Epithelial cell of proximal tubule (primary cell): ENCODE measurements around the gene COL6A2. TPM values are rescaled to one million over a fixed set of nuclear protein-coding genes. Genes with fewer than 3 reads are reported as not detected.

ENCODE experiments used
- DNase-seq: peaks from one replicate; pipeline ENCODE4 v3.0.0-alpha.2; 2011; ENCODE audit warnings: low read depth
- H3K4me3 ChIP-seq: 2 replicates; pipeline ENCODE4 v1.5.1; 2011; ENCODE audit warnings: low read depth, mild to moderate bottlenecking, low read length
- CTCF ChIP-seq: conservative IDR thresholded peaks from 2 replicates; pipeline ENCODE4 v1.5.1; 2012; ENCODE audit warnings: low read depth, mild to moderate bottlenecking, low read length
- total RNA-seq: library from RNA; depleted of rRNA; stranded (reverse); fragments of >200 nt; gene quantifications from 2 replicates; pipeline ENCODE4 v1.2.3, GENCODE V29; 2015

The COL6A2 gene
- total RNA-seq, 1 donor from 2014 or later = 138 TPM

- no peak overlapping the region for H3K4me3 ChIP-seq
- no peak for TF ChIP-seq CTCF
- no peak for DNase-seq
Measured at GRCh38 chr21:46128933-46129571, 31.1 kb downstream of the COL6A2 start.

DNA sequence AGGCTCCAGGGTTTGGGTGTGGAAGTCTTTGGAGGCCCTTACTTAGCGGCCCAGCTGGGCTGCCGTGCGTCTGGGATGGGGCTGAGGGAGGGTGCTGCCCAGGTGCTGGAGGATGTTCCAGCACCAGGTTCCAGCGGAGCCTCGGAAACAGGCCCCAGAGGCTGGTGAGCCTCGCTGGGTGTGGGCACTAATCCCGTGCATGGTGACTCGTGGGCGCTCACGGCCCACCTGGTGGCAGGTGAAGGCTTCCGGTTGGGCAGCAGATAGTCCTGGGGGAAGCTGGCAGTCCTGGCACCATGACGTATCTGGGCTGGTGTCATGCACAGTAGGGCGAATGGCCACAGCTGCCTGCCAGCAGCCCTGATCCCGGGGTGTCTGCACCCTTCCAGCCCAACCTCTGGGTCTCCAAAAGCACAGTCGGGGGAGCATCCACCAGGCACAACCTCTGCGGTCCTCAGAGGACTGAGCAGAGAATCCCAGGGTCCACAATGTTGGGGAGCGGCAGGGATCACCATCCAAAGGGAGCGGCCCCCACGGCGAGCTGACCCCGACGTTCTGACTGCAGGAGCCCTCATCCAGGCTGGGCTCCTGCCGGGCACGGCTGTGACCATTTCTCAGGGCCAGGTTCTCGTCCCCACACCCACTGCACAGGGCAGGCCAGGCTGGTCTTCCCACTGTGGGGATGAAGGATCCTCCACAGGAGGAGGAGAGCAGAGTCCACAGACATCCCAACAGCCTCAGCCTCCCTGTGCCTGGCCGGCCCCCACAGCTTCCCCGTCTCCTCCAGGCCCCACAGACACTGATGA is 32.1 kb downstream of the COL6A2 start:
- H3K4me3 ChIP-seq = no peak overlapping the region
- DNase-seq = no peak
- TF ChIP-seq CTCF = no peak

GRCh38 chr21:46130831-46131587 is 33.1 kb downstream of the COL6A2 start:
- TF ChIP-seq CTCF = no peak
- no peak overlapping the region for H3K4me3 ChIP-seq
- DNase-seq = no peak

DNA sequence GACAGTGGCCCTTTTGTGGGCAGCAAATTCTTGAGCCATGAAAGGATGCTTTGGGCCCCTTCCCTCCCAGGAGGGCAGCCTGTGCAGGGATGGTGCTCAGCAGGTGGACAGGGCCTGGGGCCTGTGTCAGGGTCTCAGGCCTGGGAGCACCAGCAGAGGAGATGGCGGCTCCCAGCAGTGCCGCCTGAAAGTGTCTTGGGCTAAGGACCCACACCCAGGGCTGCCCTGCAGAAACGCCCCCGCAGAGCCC is 33.6 kb downstream of the COL6A2 start:
- no peak for DNase-seq
- TF ChIP-seq CTCF = no peak
- H3K4me3 ChIP-seq = no peak overlapping the region

DNA sequence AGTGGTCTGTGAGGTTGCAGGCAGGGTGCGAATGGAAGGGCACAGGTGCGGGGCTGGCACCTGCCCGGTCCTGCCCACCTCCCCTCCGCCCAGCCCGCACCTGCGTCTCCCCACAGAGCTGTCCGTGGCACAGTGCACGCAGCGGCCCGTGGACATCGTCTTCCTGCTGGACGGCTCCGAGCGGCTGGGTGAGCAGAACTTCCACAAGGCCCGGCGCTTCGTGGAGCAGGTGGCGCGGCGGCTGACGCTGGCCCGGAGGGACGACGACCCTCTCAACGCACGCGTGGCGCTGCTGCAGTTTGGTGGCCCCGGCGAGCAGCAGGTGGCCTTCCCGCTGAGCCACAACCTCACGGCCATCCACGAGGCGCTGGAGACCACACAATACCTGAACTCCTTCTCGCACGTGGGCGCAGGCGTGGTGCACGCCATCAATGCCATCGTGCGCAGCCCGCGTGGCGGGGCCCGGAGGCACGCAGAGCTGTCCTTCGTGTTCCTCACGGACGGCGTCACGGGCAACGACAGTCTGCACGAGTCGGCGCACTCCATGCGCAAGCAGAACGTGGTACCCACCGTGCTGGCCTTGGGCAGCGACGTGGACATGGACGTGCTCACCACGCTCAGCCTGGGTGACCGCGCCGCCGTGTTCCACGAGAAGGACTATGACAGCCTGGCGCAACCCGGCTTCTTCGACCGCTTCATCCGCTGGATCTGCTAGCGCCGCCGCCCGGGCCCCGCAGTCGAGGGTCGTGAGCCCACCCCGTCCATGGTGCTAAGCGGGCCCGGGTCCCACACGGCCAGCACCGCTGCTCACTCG is 34.1 kb downstream of the COL6A2 start:
- no peak overlapping the region for H3K4me3 ChIP-seq
- DNase-seq = no peak
- no peak for TF ChIP-seq CTCF

- no peak for TF ChIP-seq CTCF
- DNase-seq = no peak
- H3K4me3 ChIP-seq = no peak overlapping the region
Measured at GRCh38 chr21:46135782-46136395, 38.0 kb downstream of the COL6A2 start.
